ENCODE data around the gene CDH7. TPM values are rescaled to one million over a fixed set of nuclear protein-coding genes. Genes with fewer than 3 reads are reported as not detected.

The CDH7 gene, protein sequence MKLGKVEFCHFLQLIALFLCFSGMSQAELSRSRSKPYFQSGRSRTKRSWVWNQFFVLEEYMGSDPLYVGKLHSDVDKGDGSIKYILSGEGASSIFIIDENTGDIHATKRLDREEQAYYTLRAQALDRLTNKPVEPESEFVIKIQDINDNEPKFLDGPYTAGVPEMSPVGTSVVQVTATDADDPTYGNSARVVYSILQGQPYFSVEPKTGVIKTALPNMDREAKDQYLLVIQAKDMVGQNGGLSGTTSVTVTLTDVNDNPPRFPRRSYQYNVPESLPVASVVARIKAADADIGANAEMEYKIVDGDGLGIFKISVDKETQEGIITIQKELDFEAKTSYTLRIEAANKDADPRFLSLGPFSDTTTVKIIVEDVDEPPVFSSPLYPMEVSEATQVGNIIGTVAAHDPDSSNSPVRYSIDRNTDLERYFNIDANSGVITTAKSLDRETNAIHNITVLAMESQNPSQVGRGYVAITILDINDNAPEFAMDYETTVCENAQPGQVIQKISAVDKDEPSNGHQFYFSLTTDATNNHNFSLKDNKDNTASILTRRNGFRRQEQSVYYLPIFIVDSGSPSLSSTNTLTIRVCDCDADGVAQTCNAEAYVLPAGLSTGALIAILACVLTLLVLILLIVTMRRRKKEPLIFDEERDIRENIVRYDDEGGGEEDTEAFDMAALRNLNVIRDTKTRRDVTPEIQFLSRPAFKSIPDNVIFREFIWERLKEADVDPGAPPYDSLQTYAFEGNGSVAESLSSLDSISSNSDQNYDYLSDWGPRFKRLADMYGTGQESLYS
- not detected in 2 replicates for total RNA-seq

DNA sequence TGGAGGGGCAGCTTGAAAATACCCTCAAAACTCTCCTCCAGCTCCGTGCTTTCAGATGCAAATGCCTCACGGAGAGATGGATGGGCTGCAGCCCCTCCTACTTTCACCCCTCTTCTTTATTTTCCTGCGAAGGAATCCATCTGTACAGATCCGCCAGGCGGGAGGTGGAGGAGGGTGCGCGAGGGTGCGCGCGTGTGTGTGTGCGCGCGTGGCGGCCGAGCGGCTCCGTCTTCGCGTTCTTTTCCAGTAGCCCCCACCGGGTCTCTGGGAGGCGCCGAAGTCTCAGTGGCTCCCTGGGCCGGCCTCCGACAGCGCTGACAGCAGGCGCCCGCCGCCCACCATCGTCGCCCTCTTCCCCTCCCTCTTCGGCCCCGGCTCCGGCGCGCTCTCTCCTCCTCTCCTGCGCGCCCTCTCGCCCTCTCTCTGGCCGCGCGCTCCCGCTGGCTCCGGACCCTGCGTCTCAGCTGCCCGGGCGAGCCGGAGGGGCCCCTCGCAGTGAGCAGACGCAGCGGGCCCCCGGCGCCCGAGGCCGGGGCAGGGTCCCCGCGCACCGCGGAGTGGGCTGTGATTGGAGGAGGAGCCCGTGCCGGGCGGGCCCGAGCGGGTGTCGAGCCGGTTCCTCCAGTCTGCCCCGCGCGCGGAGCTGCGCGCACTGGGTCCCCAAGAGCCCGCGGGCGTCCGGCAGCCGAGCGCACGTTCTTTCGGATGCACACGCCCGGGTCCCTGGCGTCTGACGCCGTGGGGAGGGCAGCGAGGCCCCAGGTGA lies at the start of gene CDH7:
Gene CDH7 (plus strand): TSS at position 624 of the 766 bp plus-strand sequence. CDS start 11,831 bp downstream, outside the sequence.

All from subcutaneous preadipocyte (primary cell).